ENCODE results near the gene PATJ. TPM values are rescaled to one million over a fixed set of nuclear protein-coding genes. Genes with fewer than 3 reads are reported as not detected.

PATJ gene
- total and polyA plus RNA-seq, 8 donors = 27.6 to 58.8 (median 38.8) TPM

GRCh38 chr1:62090016-62090415, 347.7 kb downstream of the PATJ start:
- intact Hi-C loops (cut with DNase I) = no loop called here
- DNase-seq = no peak
- H3K4me1 ChIP-seq = no peaks in the 10 kb centered on the region
- H3K27me3 ChIP-seq = no peaks in the 10 kb centered on the region
- no peaks in the 10 kb centered on the region for H3K9me3 ChIP-seq
- ATAC-seq = no peak
- no peak overlapping the region for H3K27ac ChIP-seq
- H3K4me3 ChIP-seq = no peak overlapping the region
- TF ChIP-seq CTCF (IDR thresholded peaks at IDR 0.05) = no peak
- H3K36me3 ChIP-seq = peaks cover 0 to 1% of the 10 kb centered on the region in 2 donors

GRCh38 chr1:62092110-62092509, 349.8 kb downstream of the PATJ start:
- H3K4me3 ChIP-seq = no peak overlapping the region
- no peak for ATAC-seq
- TF ChIP-seq CTCF (IDR thresholded peaks at IDR 0.05) = no peak
- no peak for DNase-seq
- intact Hi-C loops (cut with DNase I) = no loop called here
- H3K27ac ChIP-seq = no peak overlapping the region
- no peaks in the 10 kb centered on the region for H3K27me3 ChIP-seq
- H3K9me3 ChIP-seq = peaks cover 0 to under 1% of the 10 kb centered on the region in 2 donors
- no peaks in the 10 kb centered on the region for H3K4me1 ChIP-seq
- H3K36me3 ChIP-seq = no peaks in the 10 kb centered on the region

GRCh38 chr1:62093261-62093660, 351.0 kb downstream of the PATJ start:
- TF ChIP-seq CTCF (IDR thresholded peaks at IDR 0.05) = no peak
- DNase-seq (no peak), ATAC-seq (no peak)
- Histone ChIP-seq H3K36me3 (no peaks in the 10 kb centered on the region), H3K4me1 (no peaks in the 10 kb centered on the region), H3K4me3 (no peak overlapping the region), H3K27me3 (no peaks in the 10 kb centered on the region), H3K9me3 (peaks cover 0 to 3% of the 10 kb centered on the region in 2 donors), H3K27ac (no peak overlapping the region)
- intact Hi-C loops (cut with DNase I) = no loop called here

GRCh38 chr1:62097464-62097863, 355.2 kb downstream of the PATJ start:
- DNase-seq = no peak
- no peak for TF ChIP-seq CTCF (IDR thresholded peaks at IDR 0.05)
- no peak for ATAC-seq
- Histone ChIP-seq H3K9me3 (peaks cover 0 to 3% of the 10 kb centered on the region in 2 donors), H3K4me3 (no peak overlapping the region), H3K27me3 (no peaks in the 10 kb centered on the region), H3K36me3 (no peaks in the 10 kb centered on the region), H3K27ac (no peak overlapping the region), H3K4me1 (no peaks in the 10 kb centered on the region)
- intact Hi-C loops (cut with DNase I) = no loop called here

- intact Hi-C loops (cut with DNase I) = no loop called here
- ATAC-seq = no peak
- TF ChIP-seq CTCF (IDR thresholded peaks at IDR 0.05) = no peak
- H3K36me3 ChIP-seq = no peaks in the 10 kb centered on the region
- H3K27ac ChIP-seq = no peak overlapping the region
- H3K4me3 ChIP-seq = no peak overlapping the region
- peaks cover 0 to 3% of the 10 kb centered on the region in 2 donors for H3K9me3 ChIP-seq
- no peaks in the 10 kb centered on the region for H3K27me3 ChIP-seq
- no peak for DNase-seq
- H3K4me1 ChIP-seq = no peaks in the 10 kb centered on the region
These were observed 358.2 kb downstream of the PATJ start for GRCh38 chr1:62100442-62100841.
